ENCODE data around the gene IL1A.

The IL1A gene

DNA sequence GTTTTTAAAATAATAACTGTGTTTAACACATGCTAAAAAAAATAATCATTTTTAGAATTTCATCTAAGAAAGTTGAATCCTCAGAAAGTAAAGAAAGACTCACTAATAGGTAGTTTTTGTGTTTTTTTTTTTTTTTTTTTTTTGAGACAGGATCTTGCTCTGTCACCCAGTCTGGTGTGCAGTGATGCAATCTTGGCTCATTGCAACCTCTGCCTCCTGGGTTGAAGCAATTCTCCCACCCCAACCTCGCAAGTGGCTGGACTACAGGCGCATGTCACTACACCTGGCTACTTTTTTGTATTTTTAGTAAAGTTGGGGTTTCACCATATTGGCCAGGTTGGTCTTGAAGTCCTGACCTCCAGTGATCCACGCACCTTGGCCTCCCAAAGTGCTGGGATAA lies 27.0 kb downstream of the IL1A start:
- DNase-seq: no peak

DNA sequence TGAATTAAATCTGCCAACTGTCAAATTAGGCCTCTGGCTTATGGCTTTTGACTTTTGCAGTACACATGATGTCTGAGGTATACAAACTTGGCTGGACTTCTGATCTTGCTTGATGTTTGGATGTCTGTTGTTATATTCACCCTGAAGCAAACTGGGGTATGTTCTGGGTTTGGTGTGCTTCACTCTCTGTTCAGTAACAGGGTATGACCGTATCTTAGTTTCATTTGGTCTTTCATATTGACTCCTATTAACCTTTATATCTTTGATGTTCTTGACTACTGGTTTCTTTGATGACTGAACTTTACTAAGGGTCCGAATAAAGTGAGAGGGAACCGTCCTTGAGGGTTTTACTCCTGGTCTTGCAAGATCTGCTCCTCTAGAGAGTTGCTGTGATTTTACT lies 28.1 kb downstream of the IL1A start:
- DNase-seq: no peak

DNA sequence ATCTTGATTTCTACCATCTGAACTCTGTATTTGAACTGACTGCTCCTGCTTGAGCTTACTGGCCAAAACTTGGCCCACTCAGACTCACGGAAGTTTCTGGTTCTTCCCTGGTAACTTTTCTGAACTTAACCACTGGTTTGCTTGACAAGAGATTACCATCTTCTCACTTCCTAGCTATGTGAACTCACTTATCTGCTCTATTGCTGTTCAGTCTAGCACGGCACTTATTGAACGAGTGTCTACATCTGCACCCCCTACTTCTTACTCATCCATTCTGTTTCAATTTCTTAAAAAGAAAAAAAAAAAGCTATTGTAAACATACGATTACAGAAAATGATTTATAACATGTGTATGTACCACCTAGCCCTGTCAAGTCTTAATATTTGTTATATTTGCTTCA lies 28.8 kb downstream of the IL1A start:
- no peak for DNase-seq

DNA sequence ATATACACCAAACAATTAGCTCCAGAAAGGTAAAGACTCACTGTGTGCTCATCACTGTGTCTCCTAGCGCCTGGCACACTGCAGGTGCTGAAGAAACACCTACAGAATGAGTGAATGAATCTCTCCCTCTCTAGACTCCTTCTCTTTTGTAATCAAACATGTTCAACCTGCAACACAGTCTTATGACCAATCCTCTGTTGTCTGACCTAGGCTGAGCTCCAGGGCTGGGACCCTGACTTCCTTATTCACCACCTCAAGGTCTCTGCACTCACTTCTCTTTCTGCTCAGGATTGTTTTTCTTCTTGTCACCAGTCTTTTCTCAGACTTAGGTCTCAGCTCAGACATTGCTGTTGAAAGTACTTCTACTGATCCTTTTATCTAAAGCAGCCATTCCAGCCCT lies 29.7 kb downstream of the IL1A start:
- DNase-seq: no peak

DNA sequence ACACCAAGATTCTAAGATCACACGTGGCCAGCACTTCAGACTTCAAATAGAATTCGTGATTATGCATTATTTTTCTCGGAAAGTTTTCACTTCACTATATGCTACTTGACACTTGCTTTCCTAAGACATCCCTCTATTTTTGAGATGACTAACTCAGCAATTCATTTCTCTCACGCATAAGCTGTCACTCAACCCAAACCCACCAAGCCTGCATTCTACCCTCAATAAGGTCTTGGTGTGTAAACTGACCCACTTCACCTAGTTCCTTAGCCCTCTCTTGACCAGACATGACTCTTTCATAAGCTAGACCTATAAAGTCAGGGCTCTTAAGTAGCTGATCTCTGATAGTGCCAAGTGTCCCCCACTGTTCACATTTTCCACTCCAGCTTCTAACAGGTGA lies 31.6 kb downstream of the IL1A start:
- no peak for DNase-seq

DNA sequence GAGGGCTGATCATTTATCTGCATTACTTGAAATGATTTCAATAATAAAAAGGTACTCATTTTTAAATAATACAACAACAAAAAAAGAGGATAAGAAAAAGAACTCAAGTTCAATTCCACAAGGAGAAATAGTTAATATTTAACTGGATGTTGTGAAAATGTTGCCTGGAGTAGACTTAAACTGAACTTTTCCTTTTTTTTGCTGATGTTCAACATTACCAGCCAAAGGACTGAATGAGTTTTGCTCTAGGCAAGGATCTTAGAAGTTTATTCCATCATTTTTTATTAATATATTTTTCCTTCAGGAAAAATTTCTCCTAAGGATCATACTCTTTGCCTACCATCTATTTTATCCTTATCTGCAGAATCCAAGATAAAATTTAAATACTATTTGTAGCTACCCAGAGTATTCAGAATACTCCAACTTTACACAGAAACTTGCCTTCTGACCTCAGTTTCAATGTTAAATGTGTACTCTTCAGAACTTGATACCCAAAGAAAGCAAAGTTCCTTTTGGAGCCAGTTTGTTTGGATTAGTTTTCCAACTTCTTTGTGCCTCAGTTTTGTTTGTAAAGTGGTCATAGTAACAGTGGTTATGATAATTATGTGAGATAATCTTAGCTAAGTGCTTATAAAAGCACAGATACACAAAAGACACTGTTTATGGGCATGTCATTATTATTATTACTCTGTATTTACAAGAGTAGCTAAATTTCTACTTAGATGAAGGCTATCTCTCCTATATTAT lies 32.7 kb downstream of the IL1A start:
- no peak for DNase-seq

DNA sequence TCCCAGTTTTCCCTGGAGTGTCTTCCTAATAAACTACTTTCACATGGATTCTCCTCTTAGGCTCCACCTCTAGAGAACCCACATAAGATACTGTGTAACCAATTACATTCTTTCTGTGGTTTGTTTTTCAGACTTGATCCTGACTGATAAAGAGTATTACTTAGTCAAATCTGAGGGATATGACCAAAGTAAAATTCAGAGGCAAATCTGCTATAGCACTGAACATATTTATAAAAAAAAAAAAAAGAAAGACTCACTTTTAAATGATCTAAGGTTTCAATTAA lies 33.8 kb downstream of the IL1A start:
- no peak for DNase-seq

DNA sequence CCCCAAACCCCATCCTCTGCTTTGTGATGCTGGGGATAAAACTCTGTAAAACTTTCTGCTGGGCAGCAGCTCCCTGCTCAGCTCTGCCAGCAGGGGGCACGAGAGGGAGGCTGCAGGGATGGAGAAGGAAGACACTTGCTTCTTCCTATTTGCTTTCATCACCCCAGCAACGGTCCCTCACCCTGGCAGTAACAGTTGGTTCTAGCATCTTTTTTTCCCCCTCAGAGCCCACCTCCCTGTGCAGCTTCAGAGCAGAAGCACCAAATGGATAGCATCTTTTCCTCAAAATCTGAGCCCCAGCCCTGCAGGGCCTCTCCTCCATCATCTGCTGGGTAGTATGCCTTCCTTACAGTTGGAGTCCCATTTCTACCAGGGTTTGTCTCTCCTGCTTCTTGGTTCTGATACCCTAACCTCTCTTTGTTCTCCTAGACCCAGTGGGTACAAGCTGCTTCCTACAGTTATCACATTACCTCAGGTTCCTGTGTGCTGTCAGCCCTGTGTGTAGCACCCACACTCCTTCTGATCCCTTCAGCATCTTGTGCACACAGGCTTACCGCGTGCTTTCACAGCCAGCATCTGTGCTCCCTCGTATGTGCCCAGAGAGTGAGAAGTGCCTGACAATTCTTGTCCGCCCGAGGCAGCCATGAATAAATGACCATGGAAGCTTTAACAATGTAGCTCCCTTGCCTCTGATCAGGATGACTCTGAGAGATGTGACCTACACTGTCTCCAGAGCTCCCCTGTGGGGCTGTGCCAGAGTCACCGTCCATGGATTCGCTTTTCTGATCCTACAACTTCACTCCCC lies 34.3 kb downstream of the IL1A start:
- DNase-seq: peak; percentile 70

DNA sequence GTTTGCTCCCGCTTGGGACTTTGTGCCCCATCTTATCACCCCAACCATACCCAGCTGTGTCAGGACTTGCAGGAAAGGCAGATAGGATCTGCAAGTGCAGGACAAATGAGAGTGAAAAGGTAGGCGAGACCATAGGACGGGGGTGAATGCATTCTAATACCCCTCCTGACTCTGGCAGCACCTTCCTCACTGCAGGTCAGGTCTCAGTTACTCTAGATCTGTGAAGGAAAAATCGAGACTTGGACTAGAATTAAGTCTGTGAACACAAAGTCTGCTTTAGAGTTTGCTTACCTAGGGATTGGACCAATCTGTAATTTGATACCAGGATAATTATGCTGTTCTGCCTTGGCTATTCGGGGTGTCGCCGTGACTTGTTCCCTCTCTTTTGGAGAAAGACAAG lies 43.8 kb downstream of the IL1A start:
- no peak for DNase-seq

DNA sequence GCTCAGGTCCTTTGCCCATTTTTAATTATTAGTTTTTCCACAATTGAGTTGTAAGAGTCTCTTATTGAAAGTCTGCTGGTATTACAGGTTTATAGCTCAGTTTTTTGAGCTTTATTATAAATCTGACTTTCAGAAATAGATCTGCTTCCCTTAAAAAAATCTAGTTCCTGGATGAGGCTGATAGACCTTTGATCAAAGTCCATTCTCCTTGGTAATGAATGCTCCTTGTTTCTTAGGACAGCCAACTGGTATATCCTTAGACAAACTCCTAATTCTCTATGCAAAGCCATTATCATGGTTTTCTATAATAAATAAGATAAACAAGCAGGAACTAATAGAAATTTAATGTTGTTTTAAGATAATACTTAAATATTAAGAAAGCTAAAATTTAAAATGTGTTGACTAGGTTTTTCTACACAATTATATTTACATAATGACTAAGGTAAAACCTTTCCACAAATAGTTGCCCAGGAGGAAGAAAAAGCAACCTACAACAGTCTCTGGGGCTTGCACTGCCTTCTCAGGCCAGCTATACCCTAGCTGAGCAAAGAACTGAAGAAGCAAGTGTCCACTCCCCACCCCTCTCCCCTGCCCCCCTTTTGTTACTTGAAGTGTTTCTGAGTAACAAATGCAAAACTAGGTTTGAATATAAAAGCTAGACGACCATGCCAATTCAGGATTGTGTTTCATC lies 46.6 kb downstream of the IL1A start:
- no peak for DNase-seq

DNA sequence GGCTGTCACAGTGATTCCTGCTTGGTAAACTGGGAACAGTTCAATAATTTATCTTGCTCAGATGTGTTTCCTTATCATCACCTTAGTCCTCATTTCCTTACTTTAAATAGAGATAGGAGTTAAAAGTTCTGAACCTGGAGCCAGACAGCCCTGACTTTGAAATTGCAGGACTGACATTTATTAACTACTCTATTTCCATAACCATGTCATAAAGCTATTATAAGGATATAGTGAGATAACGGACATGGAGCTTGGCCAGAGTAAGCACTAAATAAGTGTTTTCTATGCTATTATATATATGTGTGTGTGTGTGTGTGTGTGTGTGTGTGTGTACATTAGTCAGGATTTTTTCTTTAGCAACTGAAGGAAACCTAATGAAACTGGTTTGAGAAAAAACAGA lies 50.4 kb downstream of the IL1A start:
- DNase-seq: no peak

DNA sequence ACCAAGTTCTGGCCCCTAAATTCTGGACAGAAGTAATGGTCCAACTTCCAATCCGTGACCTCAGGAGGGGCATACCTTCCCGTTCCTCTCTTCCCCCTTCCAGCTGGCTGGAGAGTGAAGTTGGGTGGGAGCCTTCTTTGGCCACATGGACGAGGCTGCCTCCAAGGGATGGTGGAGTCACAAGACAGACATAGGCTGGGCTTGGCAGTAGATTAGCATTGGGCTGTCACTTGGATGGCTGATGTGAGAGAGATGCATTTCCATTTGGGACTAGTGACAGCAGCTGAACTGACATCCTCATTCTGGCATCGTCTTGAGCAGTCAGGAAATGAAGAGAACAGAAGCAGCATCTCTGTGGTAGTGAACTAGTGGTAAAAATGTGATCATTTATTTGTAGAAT lies 50.8 kb downstream of the IL1A start:
- DNase-seq: no peak

DNA sequence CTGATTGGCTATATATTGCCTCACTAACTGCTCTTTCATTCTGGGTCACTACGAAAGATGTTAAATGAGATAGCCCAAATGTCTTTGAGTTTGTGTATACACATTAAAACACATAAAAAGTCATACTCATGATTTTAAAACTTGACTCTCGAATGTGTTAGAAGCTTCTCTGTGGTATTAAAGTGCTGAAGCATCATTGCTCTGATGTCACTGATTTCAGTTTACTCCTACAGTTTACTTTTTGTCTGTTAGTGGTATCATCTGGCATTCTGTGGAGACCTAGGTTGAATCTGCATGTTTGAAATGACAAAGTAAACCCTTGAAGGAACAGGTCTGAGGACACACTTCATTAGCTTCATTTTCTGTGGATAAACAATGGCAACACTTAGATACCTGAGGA lies 52.8 kb downstream of the IL1A start:
- DNase-seq: no peak

DNA sequence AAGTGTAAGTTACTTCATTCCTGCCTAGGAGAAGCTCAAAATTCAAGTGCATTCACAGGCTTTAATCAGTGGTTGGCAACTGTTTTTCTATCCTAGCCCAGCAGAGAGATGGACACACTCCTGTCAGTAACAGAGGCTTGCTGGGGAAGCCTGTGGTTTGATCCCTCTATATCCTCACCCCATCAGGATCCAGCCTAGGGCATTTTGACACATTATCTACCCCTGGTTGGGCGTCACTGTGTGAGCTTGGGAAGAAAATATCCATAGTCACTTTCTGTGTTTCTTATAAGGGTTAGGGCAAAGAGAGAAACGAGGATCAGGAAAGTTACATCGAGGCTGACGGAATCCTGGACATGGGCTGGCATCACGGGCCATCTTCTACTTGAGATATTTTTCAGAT lies 53.5 kb downstream of the IL1A start:
- DNase-seq: no peak

DNA sequence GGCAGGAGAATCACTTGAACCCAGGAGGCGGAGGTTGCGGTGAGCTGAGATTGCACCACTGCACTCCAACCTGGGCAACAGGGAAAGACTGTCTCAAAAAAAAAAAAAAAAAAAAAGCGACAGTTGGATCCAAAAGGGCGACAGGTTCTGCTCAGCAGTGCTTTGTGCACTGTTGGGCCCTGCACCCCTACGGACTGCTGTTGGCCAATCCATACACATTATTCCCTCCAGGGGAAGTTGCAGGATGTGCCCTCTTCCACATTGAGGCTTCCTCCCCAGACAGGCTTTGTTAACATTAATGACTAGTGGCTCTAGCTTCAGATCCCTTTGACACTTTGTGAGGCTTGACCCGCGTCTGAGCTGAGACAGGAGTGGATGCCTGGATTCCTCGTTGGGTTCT lies 54.1 kb downstream of the IL1A start:
- no peak for DNase-seq

DNA sequence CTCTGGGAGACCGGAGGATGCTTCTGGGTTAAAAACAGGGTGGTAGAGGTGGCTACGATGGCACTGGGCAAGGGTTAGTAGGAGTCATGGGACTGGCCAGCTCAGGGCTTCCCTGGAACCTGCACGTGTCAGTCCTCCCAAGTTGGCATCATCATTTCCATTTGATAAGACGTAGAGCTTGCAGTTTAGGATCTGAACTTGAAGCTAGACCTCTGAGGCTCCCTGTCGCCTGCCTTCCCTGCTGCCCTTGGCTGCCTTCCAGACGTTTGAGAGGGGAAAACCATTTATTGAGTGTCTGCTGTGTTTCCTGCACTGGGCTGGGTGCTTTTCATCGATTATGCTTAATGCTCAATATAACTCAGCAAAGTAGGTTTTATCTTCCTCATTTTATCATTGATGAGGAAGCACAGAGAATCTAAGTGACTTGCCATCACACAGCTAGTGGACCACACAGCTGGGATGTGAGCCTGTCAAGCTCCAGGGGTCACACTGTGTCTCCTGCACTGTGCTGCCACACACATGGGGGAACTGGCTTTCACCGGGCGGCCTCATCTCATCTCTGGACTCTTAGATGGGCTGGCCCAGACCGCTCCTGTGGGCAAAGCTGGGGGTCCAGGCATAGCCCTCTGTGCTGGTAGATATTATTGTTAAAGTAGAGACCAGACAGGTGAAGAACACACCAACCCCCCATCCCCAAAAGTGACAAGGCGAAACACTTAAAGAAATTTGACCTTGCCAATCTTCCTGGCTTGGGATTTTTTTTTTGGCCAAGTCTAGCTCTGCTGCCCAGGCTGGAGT lies 55.7 kb downstream of the IL1A start:
- DNase-seq: no peak

DNA sequence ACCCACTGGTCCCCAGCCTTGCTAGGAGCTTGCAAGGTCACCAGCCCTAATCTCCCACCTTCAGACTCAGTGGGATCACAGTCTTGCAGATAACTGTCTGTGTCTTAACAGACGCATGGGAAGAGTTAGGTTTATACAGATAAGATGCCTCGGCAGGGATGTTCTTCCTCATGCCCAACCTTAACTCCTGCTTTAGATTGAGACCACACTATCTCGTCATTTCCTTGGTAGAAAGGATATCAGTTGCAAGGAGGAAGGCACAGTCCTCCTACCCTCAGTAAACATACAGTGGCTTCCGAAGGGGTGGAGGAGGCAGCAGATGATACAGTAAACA lies 56.3 kb downstream of the IL1A start:
- DNase-seq: no peak

DNA sequence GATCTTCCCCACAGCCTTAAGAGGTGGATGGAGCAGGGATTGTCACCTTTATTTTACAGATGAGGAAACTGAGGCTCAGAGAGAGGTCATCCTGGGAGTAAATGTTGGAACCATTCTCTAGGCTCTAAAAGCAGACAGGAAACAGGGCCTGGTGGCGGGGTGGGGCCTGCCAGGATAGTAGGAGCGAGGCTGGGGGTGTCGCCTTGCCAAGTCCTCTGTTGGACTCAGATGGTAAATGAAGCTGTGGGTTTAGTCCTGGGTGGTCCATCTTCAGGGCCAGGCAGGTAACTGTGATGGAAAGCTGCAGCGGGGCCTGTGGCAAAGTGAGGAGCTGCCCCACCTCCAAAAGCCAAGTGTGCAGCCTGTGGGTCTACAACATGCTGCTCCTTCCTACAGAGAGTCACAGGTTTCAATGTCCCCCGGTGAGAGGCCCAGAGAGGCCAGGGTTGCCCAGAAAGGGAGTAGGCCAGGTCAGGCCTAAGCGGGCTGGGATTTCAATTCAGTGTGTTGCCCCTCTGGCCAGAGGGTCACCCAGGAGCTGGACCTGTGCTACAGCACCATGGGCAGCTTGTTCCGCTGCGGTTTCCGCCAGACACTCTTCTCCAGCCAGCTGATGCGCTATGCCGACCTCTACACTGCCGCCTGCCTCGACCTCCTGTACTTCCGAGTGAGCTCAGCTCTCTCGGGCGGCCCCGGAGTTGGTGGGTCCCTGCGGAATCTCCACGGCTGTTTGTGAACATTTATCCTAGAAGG lies 56.8 kb downstream of the IL1A start:
- DNase-seq: no peak

DNA sequence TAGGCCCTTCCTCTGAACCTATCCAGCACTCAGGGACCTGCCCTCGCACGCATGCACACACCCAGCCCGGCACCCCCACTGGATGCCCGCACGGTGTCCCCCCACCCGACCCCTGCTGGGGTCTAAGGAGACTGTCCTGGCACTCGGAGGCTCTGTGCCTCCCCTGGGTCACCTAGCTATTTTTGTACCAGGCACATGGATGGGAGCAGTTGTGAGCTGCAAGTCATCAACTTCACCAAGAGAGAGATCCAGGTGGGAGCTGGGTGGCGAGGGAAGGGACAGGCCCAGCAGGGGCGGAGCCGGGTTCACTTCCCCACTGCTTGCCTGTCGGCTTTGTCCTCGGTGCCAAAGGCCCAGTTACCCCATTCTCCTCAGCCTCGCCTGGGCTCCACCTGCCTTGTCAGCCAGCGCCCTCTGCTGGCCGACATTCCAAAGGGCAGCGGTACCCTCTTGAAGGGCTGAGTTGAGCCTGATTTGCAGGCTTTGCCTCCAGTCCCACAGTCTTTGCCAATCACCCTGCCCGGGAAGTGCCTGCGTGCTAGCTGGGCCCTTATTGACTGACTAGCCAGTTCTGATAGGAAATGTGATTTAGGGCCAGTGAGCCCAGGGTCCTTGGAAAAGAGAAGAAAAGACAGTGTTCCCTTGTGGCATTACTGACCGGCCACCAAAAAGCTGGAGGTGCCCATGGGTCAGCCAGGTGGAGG lies 57.7 kb downstream of the IL1A start:
- peak; percentile 91 for DNase-seq

DNA sequence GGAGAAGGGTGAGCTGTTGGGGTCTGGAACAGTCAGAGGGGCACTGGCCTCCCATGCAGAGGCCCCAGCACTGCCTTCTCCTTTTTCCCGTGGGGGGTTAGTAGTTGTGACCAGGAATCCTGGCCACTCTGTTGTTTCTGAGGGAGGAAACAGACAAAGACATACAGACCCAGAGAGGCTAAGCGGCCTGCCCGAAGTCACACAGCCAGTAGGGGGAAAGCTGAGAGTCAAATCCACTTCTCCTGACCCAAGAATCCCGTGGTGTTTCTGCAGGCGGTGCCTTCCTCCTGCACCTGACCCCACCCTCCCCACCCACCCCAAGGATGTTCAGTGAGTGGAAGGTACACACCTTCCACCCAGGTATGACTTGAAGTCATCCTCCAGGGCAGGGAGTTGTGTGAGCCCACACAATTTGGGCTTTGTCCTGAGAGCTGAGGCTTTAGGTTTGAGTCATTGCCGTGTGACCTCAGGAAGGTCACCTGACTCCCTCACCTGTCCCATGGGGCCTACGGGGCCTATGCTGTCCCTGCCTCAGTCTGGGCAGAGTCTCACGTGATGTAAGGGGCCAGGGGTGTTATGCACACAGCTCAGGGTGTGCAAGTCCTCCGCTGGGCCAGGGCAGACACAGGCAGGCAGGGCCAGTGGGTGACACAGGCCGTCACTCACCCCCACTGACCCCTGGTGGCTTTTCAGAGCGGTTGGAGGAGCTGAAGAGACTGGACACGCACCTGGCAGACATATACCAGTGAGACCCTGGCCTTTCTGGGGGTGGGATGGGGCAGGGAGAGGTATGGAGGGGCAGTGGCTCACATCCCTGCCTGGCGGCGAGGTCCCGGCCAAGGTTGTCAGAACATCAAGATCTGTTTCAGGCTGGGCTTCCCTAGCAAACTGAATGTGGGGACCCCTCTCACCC lies 58.5 kb downstream of the IL1A start:
- DNase-seq: no peak
